ENCODE measurements around the gene HMGN5. TPM values are rescaled to one million over a fixed set of nuclear protein-coding genes. Genes with fewer than 3 reads are reported as not detected.

HMGN5 gene
- total RNA-seq, 1 experiment from 2014 or later, result 21.7 TPM

DNA sequence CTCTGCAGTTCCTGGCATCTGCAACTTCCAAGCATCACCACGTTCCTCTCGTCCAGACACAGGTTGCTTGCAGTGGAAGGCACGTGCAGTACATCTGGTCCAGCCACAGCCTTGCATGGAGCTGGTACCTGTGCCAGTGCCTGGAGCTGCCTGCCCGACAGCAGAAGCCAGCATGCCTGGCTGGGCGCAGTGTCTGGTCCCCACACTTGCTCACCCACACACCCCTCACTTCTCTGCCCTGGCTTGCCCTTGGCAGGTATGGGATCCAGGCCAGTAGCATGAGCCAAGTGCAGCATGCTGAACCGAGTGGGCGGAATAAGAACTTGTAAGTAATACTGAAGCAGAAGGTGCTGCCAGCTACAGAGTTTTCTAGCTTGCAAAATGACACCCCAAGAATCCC is 40.0 kb upstream of the HMGN5 start:
- ChIA-PET CTCF (no interaction called here), POLR2A (no interaction called here)
- DNase-seq (ENCODE audit: low spot score) (no peak), ATAC-seq (no peak)
- H3K4me1 Mint-ChIP-seq, result peaks cover 3% of the 10 kb centered on the region
- H3K9me3 Mint-ChIP-seq, result no peaks in the 10 kb centered on the region
- no peaks in the 10 kb centered on the region; the same call in 1 of the 2 replicates for H3K36me3 Mint-ChIP-seq
- H3K27me3 Mint-ChIP-seq (ENCODE audit: low read depth), result no peaks in the 10 kb centered on the region
- H3K27ac Mint-ChIP-seq, result no peak overlapping the region
- no peak overlapping the region for H3K4me3 Mint-ChIP-seq
- TF ChIP-seq ETV6 (CRISPR knock-in tag; IDR thresholded peaks at IDR 0.05) (no peak), ZNF219 (CRISPR knock-in tag; IDR thresholded peaks at IDR 0.05; ENCODE audit: borderline replicate concordance) (no peak), ZNF396 (CRISPR knock-in tag; IDR thresholded peaks at IDR 0.05; ENCODE audit: borderline replicate concordance) (no peak), EMX1 (CRISPR knock-in tag; IDR thresholded peaks at IDR 0.05) (no peak), NFATC4 (CRISPR knock-in tag; IDR thresholded peaks at IDR 0.05) (no peak), TEAD1 (CRISPR knock-in tag; IDR thresholded peaks at IDR 0.05) (no peak), ZBTB21 (CRISPR knock-in tag; IDR thresholded peaks at IDR 0.05; ENCODE audit: borderline replicate concordance) (no peak), NFE2L1 (CRISPR knock-in tag; IDR thresholded peaks at IDR 0.05) (no peak), ZNF121 (CRISPR knock-in tag; IDR thresholded peaks at IDR 0.05) (no peak), MYBL2 (CRISPR knock-in tag; IDR thresholded peaks at IDR 0.05) (no peak)
- TF ChIP-seq, protein P1, sequence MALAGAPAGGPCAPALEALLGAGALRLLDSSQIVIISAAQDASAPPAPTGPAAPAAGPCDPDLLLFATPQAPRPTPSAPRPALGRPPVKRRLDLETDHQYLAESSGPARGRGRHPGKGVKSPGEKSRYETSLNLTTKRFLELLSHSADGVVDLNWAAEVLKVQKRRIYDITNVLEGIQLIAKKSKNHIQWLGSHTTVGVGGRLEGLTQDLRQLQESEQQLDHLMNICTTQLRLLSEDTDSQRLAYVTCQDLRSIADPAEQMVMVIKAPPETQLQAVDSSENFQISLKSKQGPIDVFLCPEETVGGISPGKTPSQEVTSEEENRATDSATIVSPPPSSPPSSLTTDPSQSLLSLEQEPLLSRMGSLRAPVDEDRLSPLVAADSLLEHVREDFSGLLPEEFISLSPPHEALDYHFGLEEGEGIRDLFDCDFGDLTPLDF (CRISPR knock-in tag; IDR thresholded peaks at IDR 0.05), result no peak
- TF ChIP-seq, protein P2, sequence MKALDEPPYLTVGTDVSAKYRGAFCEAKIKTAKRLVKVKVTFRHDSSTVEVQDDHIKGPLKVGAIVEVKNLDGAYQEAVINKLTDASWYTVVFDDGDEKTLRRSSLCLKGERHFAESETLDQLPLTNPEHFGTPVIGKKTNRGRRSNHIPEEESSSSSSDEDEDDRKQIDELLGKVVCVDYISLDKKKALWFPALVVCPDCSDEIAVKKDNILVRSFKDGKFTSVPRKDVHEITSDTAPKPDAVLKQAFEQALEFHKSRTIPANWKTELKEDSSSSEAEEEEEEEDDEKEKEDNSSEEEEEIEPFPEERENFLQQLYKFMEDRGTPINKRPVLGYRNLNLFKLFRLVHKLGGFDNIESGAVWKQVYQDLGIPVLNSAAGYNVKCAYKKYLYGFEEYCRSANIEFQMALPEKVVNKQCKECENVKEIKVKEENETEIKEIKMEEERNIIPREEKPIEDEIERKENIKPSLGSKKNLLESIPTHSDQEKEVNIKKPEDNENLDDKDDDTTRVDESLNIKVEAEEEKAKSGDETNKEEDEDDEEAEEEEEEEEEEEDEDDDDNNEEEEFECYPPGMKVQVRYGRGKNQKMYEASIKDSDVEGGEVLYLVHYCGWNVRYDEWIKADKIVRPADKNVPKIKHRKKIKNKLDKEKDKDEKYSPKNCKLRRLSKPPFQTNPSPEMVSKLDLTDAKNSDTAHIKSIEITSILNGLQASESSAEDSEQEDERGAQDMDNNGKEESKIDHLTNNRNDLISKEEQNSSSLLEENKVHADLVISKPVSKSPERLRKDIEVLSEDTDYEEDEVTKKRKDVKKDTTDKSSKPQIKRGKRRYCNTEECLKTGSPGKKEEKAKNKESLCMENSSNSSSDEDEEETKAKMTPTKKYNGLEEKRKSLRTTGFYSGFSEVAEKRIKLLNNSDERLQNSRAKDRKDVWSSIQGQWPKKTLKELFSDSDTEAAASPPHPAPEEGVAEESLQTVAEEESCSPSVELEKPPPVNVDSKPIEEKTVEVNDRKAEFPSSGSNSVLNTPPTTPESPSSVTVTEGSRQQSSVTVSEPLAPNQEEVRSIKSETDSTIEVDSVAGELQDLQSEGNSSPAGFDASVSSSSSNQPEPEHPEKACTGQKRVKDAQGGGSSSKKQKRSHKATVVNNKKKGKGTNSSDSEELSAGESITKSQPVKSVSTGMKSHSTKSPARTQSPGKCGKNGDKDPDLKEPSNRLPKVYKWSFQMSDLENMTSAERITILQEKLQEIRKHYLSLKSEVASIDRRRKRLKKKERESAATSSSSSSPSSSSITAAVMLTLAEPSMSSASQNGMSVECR (CRISPR knock-in tag; IDR thresholded peaks at IDR 0.05; ENCODE audit: borderline replicate concordance), result no peak
- TF ChIP-seq, protein P3, sequence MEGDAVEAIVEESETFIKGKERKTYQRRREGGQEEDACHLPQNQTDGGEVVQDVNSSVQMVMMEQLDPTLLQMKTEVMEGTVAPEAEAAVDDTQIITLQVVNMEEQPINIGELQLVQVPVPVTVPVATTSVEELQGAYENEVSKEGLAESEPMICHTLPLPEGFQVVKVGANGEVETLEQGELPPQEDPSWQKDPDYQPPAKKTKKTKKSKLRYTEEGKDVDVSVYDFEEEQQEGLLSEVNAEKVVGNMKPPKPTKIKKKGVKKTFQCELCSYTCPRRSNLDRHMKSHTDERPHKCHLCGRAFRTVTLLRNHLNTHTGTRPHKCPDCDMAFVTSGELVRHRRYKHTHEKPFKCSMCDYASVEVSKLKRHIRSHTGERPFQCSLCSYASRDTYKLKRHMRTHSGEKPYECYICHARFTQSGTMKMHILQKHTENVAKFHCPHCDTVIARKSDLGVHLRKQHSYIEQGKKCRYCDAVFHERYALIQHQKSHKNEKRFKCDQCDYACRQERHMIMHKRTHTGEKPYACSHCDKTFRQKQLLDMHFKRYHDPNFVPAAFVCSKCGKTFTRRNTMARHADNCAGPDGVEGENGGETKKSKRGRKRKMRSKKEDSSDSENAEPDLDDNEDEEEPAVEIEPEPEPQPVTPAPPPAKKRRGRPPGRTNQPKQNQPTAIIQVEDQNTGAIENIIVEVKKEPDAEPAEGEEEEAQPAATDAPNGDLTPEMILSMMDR (IDR thresholded peaks at IDR 0.05), result no peak
- TF ChIP-seq, protein P4, sequence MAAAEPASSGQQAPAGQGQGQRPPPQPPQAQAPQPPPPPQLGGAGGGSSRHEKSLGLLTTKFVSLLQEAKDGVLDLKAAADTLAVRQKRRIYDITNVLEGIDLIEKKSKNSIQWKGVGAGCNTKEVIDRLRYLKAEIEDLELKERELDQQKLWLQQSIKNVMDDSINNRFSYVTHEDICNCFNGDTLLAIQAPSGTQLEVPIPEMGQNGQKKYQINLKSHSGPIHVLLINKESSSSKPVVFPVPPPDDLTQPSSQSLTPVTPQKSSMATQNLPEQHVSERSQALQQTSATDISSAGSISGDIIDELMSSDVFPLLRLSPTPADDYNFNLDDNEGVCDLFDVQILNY (CRISPR knock-in tag; IDR thresholded peaks at IDR 0.05), result no peak
- TF ChIP-seq, protein P5, sequence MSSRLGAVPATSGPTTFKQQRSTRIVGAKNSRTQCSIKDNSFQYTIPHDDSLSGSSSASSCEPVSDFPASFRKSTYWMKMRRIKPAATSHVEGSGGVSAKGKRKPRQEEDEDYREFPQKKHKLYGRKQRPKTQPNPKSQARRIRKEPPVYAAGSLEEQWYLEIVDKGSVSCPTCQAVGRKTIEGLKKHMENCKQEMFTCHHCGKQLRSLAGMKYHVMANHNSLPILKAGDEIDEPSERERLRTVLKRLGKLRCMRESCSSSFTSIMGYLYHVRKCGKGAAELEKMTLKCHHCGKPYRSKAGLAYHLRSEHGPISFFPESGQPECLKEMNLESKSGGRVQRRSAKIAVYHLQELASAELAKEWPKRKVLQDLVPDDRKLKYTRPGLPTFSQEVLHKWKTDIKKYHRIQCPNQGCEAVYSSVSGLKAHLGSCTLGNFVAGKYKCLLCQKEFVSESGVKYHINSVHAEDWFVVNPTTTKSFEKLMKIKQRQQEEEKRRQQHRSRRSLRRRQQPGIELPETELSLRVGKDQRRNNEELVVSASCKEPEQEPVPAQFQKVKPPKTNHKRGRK (CRISPR knock-in tag; IDR thresholded peaks at IDR 0.05; ENCODE audit: borderline replicate concordance), result no peak
- TF ChIP-seq, protein P6, sequence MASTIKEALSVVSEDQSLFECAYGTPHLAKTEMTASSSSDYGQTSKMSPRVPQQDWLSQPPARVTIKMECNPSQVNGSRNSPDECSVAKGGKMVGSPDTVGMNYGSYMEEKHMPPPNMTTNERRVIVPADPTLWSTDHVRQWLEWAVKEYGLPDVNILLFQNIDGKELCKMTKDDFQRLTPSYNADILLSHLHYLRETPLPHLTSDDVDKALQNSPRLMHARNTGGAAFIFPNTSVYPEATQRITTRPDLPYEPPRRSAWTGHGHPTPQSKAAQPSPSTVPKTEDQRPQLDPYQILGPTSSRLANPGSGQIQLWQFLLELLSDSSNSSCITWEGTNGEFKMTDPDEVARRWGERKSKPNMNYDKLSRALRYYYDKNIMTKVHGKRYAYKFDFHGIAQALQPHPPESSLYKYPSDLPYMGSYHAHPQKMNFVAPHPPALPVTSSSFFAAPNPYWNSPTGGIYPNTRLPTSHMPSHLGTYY (CRISPR knock-in tag; IDR thresholded peaks at IDR 0.05), result no peak
- TF ChIP-seq, protein P7, sequence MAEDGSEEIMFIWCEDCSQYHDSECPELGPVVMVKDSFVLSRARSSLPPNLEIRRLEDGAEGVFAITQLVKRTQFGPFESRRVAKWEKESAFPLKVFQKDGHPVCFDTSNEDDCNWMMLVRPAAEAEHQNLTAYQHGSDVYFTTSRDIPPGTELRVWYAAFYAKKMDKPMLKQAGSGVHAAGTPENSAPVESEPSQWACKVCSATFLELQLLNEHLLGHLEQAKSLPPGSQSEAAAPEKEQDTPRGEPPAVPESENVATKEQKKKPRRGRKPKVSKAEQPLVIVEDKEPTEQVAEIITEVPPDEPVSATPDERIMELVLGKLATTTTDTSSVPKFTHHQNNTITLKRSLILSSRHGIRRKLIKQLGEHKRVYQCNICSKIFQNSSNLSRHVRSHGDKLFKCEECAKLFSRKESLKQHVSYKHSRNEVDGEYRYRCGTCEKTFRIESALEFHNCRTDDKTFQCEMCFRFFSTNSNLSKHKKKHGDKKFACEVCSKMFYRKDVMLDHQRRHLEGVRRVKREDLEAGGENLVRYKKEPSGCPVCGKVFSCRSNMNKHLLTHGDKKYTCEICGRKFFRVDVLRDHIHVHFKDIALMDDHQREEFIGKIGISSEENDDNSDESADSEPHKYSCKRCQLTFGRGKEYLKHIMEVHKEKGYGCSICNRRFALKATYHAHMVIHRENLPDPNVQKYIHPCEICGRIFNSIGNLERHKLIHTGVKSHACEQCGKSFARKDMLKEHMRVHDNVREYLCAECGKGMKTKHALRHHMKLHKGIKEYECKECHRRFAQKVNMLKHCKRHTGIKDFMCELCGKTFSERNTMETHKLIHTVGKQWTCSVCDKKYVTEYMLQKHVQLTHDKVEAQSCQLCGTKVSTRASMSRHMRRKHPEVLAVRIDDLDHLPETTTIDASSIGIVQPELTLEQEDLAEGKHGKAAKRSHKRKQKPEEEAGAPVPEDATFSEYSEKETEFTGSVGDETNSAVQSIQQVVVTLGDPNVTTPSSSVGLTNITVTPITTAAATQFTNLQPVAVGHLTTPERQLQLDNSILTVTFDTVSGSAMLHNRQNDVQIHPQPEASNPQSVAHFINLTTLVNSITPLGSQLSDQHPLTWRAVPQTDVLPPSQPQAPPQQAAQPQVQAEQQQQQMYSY (CRISPR knock-in tag; IDR thresholded peaks at IDR 0.05), result no peak

Measured in WTC11 (cell line).